NCI-H1417 (cell line): ENCODE results near the gene RPP25L.
A peak's percentile ranks its signal among the peaks of the same experiment; 100 is the strongest.

Experiments
- DNase-seq, 3 experiments: peaks; one replicate each; lab custom pipeline; 2025; lab: John Stamatoyannopoulos, UW

The RPP25L gene

GRCh38 chr9:34637356-34638137 is 25.6 kb upstream of the RPP25L start, which contains the start of gene SIGMAR1:
Gene SIGMAR1 (minus strand): TSS chr9:34637787. CDS start chr9:34637697, 90 bp downstream.
- DNase-seq, result peak; percentile 89 to 93 (median 91)

DNA sequence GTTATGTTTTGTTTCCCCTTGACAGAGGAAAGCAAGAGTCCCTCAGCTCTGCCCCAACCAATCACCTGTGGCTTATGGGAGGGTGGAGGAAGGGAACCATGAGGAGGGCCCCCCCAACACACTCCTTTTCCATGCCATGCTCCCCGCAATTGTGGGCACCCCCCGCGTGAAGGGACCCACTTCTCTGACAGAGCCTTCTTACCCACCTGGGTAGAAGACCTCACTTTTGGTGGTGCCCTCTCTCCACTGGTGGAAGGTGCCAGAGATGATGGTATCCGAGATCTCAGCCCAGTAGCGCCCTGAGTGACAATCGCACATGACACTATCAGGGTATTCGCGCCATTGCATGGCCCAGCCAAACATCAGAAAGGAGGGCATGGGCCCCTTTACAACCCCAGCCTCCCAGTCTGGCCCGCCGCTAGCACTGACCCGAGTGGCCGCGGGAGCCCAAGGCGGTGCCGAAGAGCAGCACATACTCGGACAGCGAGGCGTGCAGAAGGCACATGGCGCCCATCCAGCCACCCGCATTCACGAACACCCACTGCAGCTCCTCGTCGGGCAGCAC is 25.0 kb upstream of the RPP25L start:
- peak in 1 of 3 experiments; percentile 54 for DNase-seq

GRCh38 chr9:34635556-34635955 is 23.7 kb upstream of the RPP25L start:
- DNase-seq, result no peak

DNA sequence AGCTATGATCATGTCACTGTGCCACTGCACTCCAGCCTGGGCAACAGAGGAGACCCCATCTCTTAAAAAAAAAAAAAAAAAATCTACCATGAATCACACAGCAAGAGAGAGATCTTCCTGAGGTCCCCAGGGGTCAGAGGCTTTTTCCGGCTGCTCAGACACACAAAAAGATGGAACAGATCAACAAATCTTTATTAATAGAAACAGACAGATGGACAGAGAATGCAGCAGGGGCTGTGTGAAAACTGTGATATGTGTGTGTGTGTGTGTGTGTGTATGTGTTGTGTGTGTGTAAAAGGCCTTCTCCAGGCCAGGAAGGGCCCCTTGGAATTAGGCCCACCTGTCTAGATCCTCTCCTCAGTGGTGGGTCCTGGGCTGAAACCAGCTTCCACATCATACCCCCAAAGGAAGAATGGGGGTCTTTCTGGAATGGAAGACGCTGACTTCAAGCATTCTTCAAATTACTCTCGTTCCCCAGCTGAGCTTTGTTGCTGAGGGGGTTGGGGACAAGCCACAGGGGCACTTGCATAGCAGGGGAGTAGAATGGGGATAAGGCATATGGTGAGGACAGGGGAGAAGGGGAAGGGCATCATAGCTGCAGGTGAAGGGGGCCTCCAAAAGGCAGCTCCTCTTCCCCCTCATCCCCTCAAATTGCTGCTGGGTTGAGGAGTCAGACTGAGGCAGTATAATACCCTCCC is 22.8 kb upstream of the RPP25L start:
- no peak for DNase-seq

DNA sequence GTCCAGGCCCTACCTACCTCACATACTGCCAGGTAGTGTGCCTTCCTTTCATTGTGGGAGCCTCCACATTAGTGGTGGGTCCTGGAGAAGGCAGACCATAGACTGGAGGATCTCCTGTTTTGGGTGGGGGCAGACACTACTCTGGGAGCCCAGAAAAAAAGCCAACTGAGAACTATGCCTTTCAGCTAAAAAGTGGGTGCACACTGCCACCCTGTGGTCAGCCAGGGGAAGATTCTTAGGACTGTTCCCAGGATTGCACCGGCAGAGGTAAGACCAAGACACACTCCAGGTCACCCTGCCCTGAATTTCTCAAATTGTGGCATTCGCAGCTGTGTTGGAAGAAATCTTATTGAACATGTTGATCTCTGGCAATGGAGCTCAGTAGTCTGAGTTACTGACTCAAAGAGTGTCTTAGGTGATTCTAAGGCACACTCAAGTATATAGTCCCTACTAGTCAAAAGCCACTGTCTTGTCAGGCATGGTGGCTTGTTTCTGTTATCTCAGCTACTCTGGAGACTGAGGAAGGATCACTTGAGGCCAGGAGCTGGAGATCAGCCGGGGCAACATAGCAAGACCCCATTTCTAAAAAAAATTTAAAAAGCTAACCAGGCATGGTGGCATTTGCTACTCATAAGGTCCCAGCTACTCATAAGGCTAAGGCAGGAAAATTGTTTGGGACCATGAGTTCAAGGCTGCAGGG is 22.1 kb upstream of the RPP25L start:
- DNase-seq, result peak; percentile 37 to 63 (median 38)

- DNase-seq, result no peak
These were observed 21.3 kb upstream of the RPP25L start for GRCh38 chr9:34633166-34633565.

GRCh38 chr9:34630402-34631154 is 18.7 kb upstream of the RPP25L start:
- DNase-seq, result no peak

DNA sequence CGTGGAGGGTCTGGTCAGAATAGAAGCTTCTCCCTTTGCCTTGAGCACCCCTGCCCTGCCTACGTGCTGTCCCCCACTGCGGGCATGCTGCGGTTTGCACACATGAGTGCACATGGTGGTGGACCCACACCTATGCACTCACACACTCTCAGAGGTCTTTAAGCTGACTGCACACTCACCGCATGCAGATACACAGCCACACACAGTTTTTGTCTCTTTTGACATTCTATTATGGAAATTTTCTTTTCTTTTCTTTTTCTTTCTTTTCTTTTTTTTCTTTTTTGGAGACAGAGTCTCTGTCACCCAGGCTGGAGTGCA is 17.6 kb upstream of the RPP25L start:
- no peak for DNase-seq

DNA sequence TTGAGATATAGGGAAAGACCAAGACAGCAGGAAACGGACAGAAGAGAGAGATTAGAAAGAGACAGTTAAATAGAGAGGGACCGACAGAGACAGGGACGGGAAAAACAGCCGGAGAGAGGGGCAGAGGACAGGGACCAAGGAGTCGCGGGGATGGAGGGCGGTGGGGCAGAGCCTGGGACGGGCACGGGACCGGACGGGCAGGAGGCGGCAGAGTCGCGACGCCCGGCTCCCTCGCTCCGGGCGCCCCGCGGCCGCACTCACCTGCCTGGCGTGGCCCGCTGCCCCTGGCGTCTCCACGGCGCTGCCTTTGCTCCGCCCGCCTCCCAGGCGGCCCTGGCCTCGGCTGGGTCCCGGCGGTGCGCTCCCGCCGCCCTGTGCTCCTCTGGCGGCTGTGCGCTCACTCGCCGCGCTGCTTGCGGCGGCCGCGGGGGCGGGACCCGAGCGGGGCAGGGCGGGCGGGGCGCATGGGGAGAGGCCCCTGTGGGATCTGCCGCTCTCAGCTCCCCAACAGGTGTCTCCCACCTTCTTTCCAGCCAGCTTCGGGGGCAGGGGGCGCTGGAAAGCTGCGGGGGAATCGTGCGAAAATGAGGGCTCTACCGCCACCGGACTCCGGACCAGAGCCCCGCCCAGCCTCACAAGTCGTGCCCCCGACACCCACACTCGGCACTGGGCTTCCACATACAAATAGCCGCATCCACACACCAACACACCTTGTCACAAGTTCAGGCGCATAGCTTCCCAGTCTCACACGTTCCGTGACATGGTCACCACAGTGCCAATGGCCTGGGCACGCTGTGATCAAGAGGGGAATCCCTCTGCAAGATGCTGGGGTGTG is 17.0 kb upstream of the RPP25L start, which contains the start of gene ARID3C:
Gene ARID3C, minus strand, starts transcription at position 411 of the 835 bp plus-strand sequence. CDS start 1,052 bp downstream, outside the sequence.
- peak; percentile 6 to 56 (median 51) for DNase-seq

DNA sequence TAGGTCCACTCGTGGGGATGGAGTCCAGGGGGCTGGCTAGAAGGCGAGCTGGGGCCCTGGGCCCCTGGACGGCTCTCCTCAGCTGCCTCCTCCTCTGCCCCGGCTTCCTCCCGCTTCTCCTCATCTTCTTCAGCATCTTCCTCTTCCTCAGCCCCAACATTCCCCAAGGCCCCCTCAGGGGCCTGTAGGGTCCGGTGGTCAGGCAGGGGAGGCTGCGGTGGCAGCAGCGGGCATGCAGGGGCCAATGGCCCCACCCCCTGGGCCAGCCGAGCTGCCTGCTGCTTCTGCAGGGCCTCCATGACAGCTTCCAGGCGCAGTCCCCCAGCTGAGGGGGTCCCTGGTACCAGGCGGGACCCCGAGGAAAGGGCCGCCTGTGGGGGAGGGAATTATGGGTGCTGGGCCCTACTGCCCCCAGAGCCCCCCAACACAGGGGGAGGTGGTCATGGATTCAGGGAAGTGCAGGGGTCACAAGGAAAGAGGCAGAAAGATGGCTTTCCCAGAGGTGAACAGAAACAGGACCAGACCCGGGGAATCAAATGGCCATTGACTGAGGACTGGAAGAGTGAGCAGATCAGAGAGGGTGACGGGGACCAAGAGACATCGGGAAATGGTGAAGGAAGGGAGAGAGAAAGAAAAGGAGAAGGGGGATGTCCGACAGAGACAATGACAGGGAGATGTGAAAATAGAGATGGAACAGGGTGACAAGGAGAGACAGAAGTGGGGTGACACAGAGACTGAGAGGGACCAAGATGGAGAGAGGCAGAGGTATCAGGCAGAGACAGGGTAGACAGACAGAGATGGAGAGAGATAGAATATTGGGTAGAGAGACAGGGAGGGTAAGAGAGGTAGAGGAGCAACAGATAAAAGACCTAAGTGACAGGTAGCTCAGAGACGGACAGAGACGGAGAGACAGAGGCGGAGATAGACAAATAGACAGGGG is 16.1 kb upstream of the RPP25L start:
- DNase-seq, result no peak

GRCh38 chr9:34625186-34625486 is 13.2 kb upstream of the RPP25L start:
- no peak for DNase-seq

- DNase-seq, result no peak
These were observed 12.7 kb upstream of the RPP25L start for GRCh38 chr9:34624475-34625185.

DNA sequence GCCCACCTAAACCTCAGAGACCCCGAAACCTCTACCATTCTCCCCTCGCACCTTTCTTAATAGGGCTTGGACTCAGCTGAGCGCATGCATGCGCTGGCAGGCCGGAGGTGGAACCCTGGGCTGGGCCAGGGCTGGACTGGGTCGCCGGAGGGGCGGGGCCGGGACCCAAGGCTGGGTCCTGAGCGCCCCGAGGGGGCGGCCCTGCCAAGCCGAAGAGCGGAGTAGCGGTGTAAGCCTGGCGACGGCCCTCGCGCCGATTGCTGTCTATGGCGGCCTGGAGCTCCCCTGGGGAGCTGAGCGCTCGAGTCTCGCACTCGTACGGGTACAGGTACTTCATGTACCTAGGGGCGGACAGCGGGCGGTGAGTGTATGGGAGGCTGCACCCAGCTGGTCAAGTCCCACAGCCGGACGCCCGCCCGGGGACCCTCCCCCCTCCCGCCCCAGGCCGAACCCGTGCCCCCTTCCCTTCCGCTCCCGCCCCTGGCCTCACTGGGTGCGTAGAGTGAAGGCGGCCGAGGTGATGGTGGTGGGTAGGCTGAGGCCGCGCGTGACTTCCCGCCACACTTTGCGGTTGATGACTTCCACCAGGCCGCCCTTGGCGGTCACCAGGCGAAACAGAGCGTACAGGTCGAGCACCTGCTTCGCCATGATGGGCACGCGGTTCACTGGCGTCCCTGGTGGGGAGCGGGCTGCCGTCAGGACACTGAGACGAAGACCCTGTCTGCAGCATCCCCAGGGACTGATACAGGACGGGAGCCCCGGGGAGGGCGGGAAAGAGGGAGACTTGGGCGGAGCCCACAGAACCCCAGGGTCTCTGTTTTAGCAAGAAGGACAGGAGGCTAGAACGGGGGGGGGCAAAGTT is 11.7 kb upstream of the RPP25L start:
- no peak for DNase-seq

- peak; percentile 80 to 90 (median 90) for DNase-seq
These were observed 8.4 kb upstream of the RPP25L start, which contains the start of gene DCTN3 for GRCh38 chr9:34620061-34620994. Gene DCTN3 (minus strand): TSS chr9:34620495. CDS start chr9:34620464, 31 bp downstream.

- DNase-seq, result no peak
These were observed 3.2 kb upstream of the RPP25L start for GRCh38 chr9:34615132-34615531.

DNA sequence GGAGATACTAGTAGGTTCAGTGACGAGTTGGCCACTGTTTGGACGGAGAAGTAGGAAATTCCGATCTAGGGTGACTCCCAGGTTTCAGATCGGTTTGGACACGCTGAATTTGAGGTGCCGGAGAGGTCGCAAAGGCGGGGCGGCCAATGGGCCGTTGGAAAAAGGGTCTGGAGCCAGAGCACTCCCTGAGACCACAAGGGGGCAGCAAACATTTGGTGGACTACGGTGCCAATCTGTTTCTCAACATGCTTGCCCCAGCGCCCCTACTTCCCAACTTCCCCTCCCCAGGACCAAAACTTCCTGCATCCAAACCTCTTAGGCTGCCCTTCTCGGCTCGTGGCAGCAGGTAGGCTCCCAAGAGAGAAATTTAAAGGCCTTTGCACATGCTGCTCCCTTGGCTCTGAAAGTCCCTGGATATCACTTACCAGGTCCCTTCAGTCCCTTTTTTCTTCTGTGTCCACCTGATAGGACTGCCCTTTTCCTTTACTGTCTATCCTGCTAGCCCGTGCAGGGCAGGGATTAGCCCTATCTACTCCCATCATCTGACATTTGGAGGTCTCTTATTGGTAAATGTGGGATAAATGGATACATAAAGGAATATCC is 992 bp upstream of the RPP25L start:
- peak; percentile 55 to 75 (median 74) for DNase-seq
